HEK293 (cell line): Measurements from ENCODE around the gene RPS6KA5.

Experiments used
- ZNF157 ChIP-seq: fragments of 450-650 bp; formaldehyde crosslinking; IDR thresholded peaks from 2 replicates; pipeline ENCODE4 v1.5.1; 2016; ENCODE audit warnings: missing biosample characterization, missing genetic modification characterization
- TF ChIP-seq, protein P1 (sequence below): fragments of 450-650 bp; formaldehyde crosslinking; IDR thresholded peaks from 2 replicates; pipeline ENCODE4 v1.5.1; 2016; ENCODE audit warnings: missing biosample characterization, missing genetic modification characterization

GRCh38 chr14:90815822-90816662 lies 244.4 kb downstream of the RPS6KA5 start, which contains the start of gene TTC7B:
- TF ChIP-seq, protein P1, sequence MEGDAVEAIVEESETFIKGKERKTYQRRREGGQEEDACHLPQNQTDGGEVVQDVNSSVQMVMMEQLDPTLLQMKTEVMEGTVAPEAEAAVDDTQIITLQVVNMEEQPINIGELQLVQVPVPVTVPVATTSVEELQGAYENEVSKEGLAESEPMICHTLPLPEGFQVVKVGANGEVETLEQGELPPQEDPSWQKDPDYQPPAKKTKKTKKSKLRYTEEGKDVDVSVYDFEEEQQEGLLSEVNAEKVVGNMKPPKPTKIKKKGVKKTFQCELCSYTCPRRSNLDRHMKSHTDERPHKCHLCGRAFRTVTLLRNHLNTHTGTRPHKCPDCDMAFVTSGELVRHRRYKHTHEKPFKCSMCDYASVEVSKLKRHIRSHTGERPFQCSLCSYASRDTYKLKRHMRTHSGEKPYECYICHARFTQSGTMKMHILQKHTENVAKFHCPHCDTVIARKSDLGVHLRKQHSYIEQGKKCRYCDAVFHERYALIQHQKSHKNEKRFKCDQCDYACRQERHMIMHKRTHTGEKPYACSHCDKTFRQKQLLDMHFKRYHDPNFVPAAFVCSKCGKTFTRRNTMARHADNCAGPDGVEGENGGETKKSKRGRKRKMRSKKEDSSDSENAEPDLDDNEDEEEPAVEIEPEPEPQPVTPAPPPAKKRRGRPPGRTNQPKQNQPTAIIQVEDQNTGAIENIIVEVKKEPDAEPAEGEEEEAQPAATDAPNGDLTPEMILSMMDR (tag by site-specific recombination) = no peak
- no peak for TF ChIP-seq ZNF157 (tag by site-specific recombination)
